Stromal cell of bone marrow (primary cell): ENCODE results near the gene SLC43A3.
"Not testable (repeated sequence)": the region's sequence is repeated elsewhere in the genome, so short reads cannot be mapped to it uniquely, and the experiment has no call there.

Source experiments
- DNase-seq: peaks from one replicate; pipeline ENCODE4 v3.0.0-alpha.2; 2012; ENCODE audit warnings: low read depth

Gene SLC43A3

GRCh38 chr11:57378186-57378585 is 48.7 kb downstream of the SLC43A3 start:
- DNase-seq, result no peak

DNA sequence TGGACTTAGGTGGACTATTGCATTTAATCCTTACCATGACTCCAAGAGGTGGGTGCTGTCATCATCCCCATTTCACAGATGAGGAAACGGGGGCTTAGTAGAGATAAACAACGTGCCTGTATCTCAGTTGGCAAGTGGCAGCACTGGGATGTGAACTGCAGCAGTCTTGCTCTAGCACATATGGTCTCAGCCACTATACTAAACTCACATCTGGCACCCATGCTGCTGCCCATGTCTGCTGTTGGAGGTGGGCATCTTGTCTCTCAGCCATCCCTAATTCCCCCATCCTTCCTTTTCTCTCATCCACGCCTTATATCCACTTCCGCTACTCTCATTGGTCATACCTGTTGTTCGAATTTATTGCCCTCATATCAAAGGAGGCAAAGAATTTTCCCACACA is 49.8 kb downstream of the SLC43A3 start:
- no peak for DNase-seq

DNA sequence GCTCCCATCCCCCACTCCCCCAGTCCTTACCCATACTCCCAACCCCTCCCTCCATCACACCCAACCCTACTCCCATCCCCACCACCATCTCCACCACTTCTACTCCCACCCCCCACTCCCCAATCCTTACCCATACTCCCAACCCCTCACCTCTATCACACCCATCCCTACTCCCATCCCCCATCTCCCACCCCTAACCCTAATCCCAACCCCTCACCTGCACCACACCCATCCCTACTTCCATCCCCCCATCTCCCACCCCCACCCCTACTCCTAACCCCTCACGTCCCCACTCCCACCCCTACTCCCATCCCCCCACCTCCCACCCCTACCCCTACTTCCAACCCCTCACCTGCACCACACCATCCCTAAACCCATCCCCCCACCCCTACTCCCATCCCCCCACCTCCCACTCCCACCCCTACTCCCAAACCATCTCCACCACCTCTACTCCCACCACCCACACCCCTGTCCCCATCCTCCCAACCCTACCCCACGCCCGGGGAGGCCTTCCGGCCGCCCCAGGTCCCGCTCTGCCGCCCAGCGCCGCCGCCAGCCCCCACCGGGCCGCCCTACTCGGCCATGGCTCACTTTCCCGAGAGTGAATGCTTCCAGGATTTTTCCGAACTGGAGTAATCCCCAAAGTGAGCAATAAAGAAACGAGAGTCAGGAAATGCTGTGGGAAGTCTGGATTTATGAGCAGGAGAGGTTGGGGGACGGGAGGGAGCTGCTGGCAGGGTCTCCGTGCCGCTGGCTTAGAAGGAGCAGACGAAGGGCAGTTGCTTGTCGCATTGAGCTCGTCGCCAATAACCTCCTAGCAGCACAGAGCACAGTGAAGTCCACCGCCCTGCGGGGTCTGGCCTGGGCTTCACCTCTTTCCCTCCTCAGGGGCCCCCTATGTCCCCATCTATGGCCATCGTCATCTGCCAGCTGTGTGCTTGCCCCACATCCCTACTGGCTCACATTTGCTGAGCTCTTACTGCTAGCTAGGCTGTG is 50.5 kb downstream of the SLC43A3 start:
- no peak for DNase-seq

DNA sequence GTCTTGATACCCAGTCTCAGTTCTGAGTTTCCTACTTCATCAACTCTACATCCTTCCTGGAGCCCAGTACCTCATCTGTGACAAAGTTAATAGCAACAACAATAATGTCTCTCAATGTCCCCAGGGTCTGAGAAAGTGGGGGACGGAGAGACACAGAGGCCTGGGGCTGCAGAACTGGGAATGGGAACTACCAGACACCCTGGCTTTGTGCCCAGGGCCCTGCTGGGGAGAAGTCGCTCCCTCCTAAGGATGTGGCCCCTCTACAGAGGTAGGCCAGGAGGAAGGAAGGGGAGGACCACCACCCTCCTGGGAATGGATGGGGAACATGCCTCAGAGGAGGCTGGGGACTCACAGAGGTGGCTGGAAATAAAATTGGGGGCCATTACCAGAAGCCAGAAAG is 51.4 kb downstream of the SLC43A3 start:
- DNase-seq, result no peak

GRCh38 chr11:57374966-57375365 is 52.0 kb downstream of the SLC43A3 start:
- DNase-seq, result no peak

DNA sequence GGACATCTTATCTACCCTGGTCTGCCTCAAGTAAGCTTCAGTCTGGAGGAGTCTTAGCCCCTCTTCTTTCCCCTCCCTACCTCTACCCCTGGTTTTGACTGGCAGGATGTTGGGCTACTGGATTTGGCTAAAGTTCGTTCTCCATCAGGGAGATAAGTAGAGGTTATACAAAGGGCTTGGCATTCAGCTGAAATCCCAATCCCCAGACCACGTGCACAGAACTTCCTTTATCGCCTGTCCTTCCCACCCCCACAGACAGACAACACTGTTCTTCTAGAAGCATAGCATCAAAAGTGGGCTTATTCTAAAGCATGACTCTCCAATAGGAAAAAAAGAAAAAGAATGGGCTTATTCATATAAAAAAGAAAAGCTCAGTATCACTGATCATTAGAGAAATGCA is 53.8 kb downstream of the SLC43A3 start:
- no peak for DNase-seq

DNA sequence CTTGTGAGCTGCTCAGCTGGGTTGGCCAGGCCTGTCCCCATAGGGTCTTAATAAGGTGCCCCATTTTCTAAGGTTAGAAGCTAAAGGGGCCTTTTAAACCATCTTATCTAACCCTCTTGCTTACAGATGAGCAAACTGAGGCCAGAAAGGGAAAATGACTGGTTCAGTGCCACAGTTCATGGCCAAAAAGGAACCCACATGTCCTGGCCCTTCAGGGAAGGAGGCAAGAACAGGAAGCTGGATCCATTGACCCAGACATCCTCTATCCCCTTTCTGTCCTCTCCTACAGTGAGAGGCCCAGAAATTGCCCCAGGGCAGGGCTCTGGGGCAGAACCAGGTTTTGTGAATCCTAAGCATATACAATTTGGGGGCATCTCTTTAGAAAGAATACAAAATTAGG is 56.0 kb downstream of the SLC43A3 start:
- DNase-seq, result no peak

DNA sequence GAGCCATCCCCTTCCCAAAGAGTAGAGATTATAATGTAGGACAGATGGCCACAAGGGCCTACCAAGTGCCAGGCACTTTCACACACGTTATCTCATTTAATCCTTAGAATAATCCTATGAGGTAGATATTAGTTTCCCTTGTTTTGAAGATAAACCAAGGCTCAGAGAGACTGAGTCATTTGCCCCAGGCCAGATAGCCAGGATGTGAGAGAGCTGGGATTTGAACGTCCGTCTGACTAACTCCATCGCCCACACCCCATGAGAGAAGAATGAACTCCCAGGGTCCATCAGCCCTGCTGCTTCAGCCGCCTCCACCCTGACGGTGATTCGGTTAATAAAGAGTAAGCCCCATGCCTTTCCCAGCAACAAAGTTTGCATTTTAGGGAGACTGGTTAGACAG is 56.7 kb downstream of the SLC43A3 start:
- DNase-seq, result no peak

GRCh38 chr11:57368845-57369232 is 58.1 kb downstream of the SLC43A3 start:
- no peak for DNase-seq

- no peak for DNase-seq
These were observed 58.6 kb downstream of the SLC43A3 start for GRCh38 chr11:57368106-57368844.

GRCh38 chr11:57364851-57365660 is 61.9 kb downstream of the SLC43A3 start:
- DNase-seq, result no peak

DNA sequence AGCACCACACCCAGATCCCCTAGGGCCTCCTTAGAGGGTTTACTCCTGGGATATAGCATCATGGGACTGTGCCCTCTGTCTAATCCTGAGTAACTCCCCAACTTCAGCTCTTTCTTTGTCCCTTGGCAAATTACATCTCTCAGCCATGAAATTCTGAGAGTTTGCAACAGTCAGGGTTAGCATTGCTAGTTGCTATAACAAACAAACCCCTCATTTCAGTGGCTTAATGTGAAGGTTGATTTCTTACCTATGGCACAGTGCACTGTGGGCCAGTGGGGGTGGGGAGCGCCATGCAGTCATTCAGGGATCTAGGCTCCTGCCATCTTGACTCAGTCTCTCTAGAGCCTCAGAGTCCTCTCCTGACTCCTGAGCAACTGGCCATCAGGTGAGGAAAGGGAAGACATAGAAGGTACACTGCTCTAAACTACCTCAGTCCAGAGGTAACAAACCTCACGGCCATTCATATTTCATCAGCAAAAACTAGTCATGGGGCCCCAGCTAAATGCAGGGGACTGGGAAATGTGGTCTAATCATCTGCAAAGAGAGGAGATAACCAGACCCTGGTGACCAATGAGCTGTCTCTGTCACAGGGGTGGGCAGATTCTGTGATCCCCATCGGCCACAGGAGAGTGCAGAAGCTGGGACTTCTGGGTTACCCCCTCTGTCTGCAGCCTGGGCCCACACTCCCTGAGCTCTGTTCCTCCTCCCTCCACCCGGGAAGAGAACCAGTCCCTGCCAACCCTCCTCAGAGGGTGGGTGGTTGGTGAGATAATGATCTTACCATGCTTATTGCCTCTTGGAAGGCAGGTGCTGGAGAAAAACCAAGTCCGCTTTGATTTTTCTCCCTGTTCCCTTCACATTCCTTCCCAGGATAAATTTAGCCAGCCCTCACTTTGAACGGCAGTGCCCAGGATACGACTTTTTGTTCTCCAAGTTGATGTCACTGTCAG is 63.5 kb downstream of the SLC43A3 start:
- DNase-seq, result no peak

DNA sequence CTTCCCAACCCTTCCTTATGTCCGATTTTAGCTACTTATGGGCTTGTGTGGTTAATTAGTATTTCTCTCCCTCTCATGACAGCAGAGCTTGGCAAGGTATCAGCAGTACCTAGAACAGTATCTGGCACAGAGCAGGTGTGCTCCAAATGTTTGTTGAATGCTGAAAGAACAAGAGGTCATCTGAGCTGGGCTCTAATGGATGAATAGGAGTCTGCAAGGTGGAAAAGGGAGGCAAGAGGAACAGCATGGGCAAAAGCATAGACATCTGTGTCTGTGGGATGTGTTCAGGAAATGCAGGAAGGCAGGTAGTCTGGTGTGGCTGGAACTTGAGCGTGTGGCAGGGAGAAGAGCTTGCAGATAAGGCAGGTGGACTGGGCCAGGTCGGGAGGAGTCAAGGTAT is 65.0 kb downstream of the SLC43A3 start:
- DNase-seq, result no peak

DNA sequence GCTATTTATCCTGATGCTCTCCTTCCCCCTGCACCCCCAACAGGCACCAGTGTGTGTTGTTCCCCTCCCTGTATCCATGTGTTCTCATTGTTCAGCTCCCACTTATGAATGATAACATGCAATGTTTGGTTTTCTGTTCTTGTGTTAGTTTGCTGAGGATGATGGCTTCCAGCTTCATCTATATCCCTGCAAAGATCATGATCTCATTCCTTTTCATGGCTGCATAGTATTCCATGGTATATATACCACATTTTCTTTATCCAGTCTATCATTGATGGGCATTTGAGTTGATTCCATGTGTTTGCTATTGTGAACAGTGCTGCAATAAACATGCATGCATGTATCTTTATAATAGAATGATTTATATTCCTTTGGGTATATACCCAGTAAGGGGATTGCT is 65.5 kb downstream of the SLC43A3 start:
- not testable (repeated sequence) for DNase-seq

GRCh38 chr11:57360991-57361390 is 65.9 kb downstream of the SLC43A3 start:
- no peak for DNase-seq

DNA sequence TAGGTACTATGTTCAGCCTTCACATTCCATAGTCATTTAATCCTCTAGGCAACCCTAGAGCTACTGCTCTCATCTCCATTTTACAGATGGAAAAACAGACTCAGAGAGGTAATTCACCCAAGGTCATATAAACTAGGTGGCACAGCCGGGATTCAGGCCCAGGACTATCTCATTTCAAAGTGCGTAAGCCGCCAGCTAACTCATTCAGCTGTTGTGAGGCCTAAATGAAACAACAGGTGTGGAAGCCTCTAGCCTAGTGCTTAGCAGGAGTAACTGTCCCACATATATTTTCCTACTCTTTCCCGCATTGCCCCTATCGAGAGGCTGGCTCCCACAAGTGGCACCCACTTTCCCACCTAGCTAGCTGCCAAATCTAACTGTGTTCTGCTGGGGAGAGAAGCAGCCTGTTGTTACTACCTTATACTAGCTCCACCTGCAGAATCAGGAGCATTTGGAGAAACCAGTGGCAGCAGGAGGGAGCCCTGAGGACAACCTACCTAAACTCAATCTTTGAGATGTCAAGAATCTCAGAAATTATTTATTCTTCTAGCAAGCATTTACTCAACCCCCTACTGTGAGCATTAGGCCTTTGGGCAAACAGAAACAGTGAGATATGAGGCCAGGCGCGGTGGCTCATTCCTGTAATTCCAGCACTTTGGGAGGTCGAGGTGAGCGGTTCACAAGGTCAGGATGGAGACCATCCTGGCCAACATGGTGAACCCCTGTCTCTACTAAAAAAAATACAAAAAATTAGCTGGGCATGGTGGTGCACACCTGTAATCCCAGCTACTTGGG is 66.8 kb downstream of the SLC43A3 start:
- no peak for DNase-seq

DNA sequence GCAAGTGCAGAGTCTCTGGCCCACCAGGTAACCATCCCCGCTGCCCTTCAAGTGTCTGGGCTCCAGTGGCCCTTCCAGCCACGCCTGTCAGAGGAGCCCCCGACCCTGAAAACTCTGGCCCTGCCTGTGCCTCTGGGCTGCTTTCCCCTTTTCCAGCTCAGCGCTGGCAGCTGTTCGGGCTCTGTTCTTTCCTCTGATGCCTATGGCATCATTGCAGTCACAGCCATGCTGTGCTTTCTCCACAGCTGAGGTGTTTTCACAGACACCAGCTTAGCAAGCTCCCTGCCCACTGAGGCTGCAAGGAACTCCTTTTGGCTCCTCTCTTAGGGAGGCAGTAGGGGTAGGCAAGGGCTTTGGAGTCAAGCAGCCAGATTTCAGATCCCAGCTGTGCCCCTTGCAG is 67.5 kb downstream of the SLC43A3 start:
- no peak for DNase-seq

DNA sequence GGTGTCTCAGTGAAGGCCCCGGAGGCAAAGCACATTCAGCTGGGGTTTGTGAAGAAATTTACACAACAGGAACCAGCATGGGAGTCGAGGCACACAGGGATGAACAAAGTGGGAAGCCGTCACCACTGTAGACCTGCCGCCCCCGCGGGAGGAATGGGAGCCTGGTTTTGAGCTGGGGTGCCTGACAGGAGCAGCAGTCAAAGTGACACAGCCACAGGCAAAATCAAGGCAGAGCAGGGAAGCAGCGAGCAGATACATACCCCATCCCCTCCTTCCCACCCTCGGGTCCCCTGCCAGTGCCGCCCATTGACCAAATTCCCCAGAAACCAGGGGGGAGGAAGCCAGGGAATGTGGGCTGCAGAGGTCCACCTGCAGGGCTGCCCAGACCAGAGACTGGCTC is 67.9 kb downstream of the SLC43A3 start:
- DNase-seq, result no peak

DNA sequence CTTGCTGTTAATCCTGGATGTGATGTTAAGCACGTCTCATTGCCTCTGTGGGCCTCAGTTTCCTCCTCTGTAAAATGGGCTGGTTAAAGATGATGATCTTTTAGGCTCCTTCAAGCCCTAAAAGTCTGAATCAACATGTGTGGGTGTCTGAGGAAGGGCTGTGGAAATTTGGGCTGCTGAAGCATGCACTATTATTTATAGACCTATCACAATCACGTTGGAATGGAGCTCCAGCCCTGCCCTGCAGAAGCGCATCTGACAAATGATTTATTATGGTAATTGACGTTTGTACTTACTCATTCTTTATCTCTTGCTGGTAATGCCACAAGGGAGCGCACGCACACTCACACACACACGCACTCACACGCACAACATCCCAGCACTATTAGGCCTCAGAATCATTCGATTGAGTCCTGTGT is 68.4 kb downstream of the SLC43A3 start:
- DNase-seq, result no peak

DNA sequence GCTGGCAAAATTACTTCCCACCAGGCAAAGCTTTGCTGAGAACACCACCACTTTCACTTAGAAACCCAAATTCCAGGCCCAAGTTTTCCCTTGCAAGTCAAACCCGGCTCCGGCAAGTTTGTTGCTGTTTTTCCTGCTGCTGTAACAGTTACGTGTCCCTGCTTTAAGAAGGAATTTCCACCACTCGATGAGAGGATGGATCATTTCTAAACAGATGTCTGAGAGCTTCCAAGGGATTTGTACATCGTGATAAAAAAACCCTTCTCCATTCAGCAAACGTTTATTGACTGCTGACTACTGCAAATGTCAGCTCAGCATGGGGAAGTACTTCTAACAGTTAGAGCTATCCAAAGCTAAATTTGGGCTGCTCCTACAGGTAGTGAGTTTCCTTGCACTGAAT is 69.1 kb downstream of the SLC43A3 start:
- no peak for DNase-seq
